Measurements from ENCODE around the gene TKTL2.
"Not testable (repeated sequence)": the region's sequence is repeated elsewhere in the genome, so short reads cannot be mapped to it uniquely, and the experiment has no call there.

TKTL2 gene

GRCh38 chr4:163473576-163473975 lies at the start of gene TKTL2:
Gene TKTL2, minus strand, starts transcription at chr4:163473754. Its CDS starts 20 bp downstream, at chr4:163473734.
- FAIRE-seq = no peak

- no peak for FAIRE-seq
Measured at GRCh38 chr4:163515198-163515597, 41.6 kb upstream of the TKTL2 start.

- FAIRE-seq = no peak
Measured at GRCh38 chr4:163505374-163505773, 31.8 kb upstream of the TKTL2 start.

- FAIRE-seq = no peak
Measured at GRCh38 chr4:163500586-163500985, 27.0 kb upstream of the TKTL2 start.

GRCh38 chr4:163495900-163496299 lies 22.3 kb upstream of the TKTL2 start:
- FAIRE-seq = no peak

GRCh38 chr4:163494360-163495241 lies 21.0 kb upstream of the TKTL2 start, which contains the start of gene TMA16:
Gene TMA16, plus strand, starts transcription at chr4:163494690. Its CDS starts 112 bp downstream, at chr4:163494802.
- peak; percentile 60 for FAIRE-seq

- no peak for FAIRE-seq
Measured at GRCh38 chr4:163493643-163494359, 20.2 kb upstream of the TKTL2 start.

- peak; percentile 92 for FAIRE-seq
Measured at GRCh38 chr4:163492951-163493504, 19.5 kb upstream of the TKTL2 start.

- no peak for FAIRE-seq
Measured at GRCh38 chr4:163489929-163490328, 16.4 kb upstream of the TKTL2 start.

- no peak for FAIRE-seq
Measured at GRCh38 chr4:163486321-163486720, 12.8 kb upstream of the TKTL2 start.

GRCh38 chr4:163485589-163485988 lies 12.0 kb upstream of the TKTL2 start:
- no peak for FAIRE-seq

- FAIRE-seq = no peak
Measured at GRCh38 chr4:163484906-163485305, 11.4 kb upstream of the TKTL2 start.

- FAIRE-seq = no peak
Measured at GRCh38 chr4:163482190-163482589, 8.6 kb upstream of the TKTL2 start.

GRCh38 chr4:163476761-163477438 lies 3.3 kb upstream of the TKTL2 start:
- no peak for FAIRE-seq

GRCh38 chr4:163474027-163474426 lies 473 bp upstream of the TKTL2 start:
- FAIRE-seq = no peak

GRCh38 chr4:163473130-163473529 lies 424 bp downstream of the TKTL2 start:
- no peak for FAIRE-seq

GRCh38 chr4:163470391-163470790 lies 3.2 kb downstream of the TKTL2 start:
- FAIRE-seq = no peak

- no peak for FAIRE-seq
Measured at GRCh38 chr4:163467082-163467770, 6.3 kb downstream of the TKTL2 start.

GRCh38 chr4:163462556-163462955 lies 11.0 kb downstream of the TKTL2 start:
- no peak for FAIRE-seq

- no peak for FAIRE-seq
Measured at GRCh38 chr4:163448540-163449203, 24.9 kb downstream of the TKTL2 start.

GRCh38 chr4:163447481-163447880 lies 26.1 kb downstream of the TKTL2 start:
- no peak for FAIRE-seq

- FAIRE-seq = not testable (repeated sequence)
Measured at GRCh38 chr4:163447023-163447422, 26.5 kb downstream of the TKTL2 start.
